Fibroblast of mammary gland (primary cell): ENCODE data around the gene RTN4.
"Not testable (repeated sequence)": the region's sequence is repeated elsewhere in the genome, so short reads cannot be mapped to it uniquely, and the experiment has no call there.

Experiments
- DNase-seq: peaks from one replicate; pipeline ENCODE4 v3.0.0-alpha.2; 2010; ENCODE audit warnings: low read depth
- H3K4me3 ChIP-seq: 2 replicates; pipeline ENCODE4 v1.5.1; 2011; ENCODE audit warnings: low read depth, mild to moderate bottlenecking, low read length, moderate library complexity; ENCODE audit not compliant: control insufficient read depth
- CTCF ChIP-seq: conservative IDR thresholded peaks from 2 replicates; pipeline ENCODE4 v1.5.1; 2011; ENCODE audit warnings: low read depth, low read length, inconsistent platforms; ENCODE audit not compliant: control insufficient read depth, insufficient read depth

The RTN4 gene

DNA sequence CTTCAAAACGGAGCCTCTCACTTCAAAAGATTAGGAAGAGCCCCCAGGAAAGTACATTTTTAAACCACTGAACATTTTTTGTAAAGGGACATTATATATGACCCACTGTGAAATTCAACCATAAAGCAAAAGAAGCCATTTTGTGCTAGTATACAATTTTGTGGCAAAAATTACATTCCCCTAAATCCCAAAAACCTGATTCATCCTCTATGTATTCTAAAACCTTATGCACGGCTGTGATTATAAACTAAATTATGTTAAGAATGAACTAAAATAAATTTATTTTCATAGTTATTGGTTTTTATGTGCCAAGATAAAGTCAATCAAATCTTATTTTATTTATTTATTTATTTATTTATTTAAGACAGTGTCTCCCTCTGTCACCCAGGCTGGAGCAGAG is 48.5 kb downstream of the RTN4 start:
- no peak overlapping the region for H3K4me3 ChIP-seq
- no peak for TF ChIP-seq CTCF
- DNase-seq, result no peak

DNA sequence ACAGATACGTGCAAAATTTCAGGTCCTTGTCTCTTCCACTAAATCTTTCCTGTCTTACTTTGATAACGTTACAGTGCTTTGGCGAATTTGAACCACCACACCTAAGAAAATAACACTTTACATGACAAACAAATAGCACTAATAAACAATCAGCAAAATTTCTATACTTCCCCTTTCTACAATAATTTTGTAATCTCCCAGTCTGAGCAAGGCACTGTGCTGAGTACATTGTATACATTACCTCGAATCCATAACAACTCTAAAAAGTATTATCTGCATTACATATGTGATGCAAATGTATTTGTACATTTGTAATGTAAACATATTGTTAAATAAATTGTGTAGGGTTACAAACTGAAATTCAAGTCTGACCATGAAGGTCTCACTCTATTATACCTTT is 49.9 kb downstream of the RTN4 start:
- DNase-seq, result no peak
- H3K4me3 ChIP-seq, result no peak overlapping the region
- TF ChIP-seq CTCF, result no peak

GRCh38 chr2:54999182-54999581 is 51.1 kb downstream of the RTN4 start:
- DNase-seq, result peak; percentile 75
- no peak overlapping the region for H3K4me3 ChIP-seq
- TF ChIP-seq CTCF, result no peak

DNA sequence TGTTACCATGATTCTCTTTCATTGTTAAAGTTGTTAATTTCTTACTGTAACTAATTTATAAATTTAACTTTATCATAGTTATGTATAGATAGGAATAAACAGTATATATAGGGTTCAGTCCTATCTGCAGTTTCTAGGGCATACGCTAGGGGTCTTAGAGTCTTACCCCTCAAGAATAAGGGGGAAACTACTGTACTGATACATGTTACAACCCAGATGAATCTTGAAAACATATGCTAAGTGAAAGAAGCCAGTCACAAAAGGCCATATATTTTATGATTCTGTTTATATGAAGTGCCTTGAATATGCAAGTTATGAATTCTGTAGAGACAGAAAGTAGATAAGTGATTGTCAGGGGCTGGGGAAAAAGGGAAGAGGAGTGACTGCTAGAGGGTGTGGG is 52.4 kb downstream of the RTN4 start:
- peak; percentile 4 for TF ChIP-seq CTCF
- H3K4me3 ChIP-seq, result no peak overlapping the region
- no peak for DNase-seq

- TF ChIP-seq CTCF, result no peak
- no peak for DNase-seq
- H3K4me3 ChIP-seq, result no peak overlapping the region
Measured at GRCh38 chr2:54995553-54995952, 54.7 kb downstream of the RTN4 start.

GRCh38 chr2:54990694-54991093 is 59.6 kb downstream of the RTN4 start:
- not testable (repeated sequence) for DNase-seq, H3K4me3 ChIP-seq

GRCh38 chr2:54988612-54989011 is 61.6 kb downstream of the RTN4 start:
- no peak for DNase-seq
- H3K4me3 ChIP-seq, result no peak overlapping the region
- no peak for TF ChIP-seq CTCF
